ENCODE results near the gene RSPH10B.
"Not testable (repeated sequence)": the region's sequence is repeated elsewhere in the genome, so short reads cannot be mapped to it uniquely, and the experiment has no call there.

RSPH10B gene

GRCh38 chr7:6007386-6007785 lies 36.9 kb upstream of the RSPH10B start:
- peaks cover 8% of the 10 kb centered on the region for H3K4me1 ChIP-seq (ENCODE audit: low read length)
- H4K20me1 ChIP-seq (ENCODE audit: insufficient read depth, low read length): no peaks in the 10 kb centered on the region
- H3K79me2 ChIP-seq (ENCODE audit: low read length): peaks cover 50% of the 10 kb centered on the region
- no peak overlapping the region for H3K9ac ChIP-seq (ENCODE audit: low read length)
- H3K27ac ChIP-seq (ENCODE audit: low read length): no peak overlapping the region
- H3K27me3 ChIP-seq (ENCODE audit: low read depth, low read length): no peaks in the 10 kb centered on the region
- H3K4me2 ChIP-seq (ENCODE audit: low read length): peak overlapping the region; percentile 69
- TF ChIP-seq EZH2phosphoT487 (IDR thresholded peaks at IDR 0.05; ENCODE audit: low read depth): no peak
- TF ChIP-seq CTCF (IDR thresholded peaks at IDR 0.05; ENCODE audit: low read depth, low read length): no peak
- H3K9me3 ChIP-seq (ENCODE audit: insufficient read depth, low read length): no peaks in the 10 kb centered on the region
- no peaks in the 10 kb centered on the region for H3K36me3 ChIP-seq (replicated peaks; ENCODE audit: low read depth, low read length)
- H3K4me3 ChIP-seq (ENCODE audit: low read length): peak overlapping the region; percentile 98
- no peak overlapping the region for H2AFZ ChIP-seq (ENCODE audit: low read depth, low read length)

GRCh38 chr7:5997210-5997808 lies 26.8 kb upstream of the RSPH10B start:
- Histone ChIP-seq H3K9ac (ENCODE audit: low read length) (no peak overlapping the region), H3K27ac (ENCODE audit: low read length) (no peak overlapping the region), H3K36me3 (replicated peaks; ENCODE audit: low read depth, low read length) (peaks cover 10% of the 10 kb centered on the region), H3K4me3 (ENCODE audit: low read length) (no peak overlapping the region), H2AFZ (ENCODE audit: low read depth, low read length) (no peak overlapping the region), H3K4me2 (ENCODE audit: low read length) (no peak overlapping the region), H3K9me3 (ENCODE audit: insufficient read depth, low read length) (no peaks in the 10 kb centered on the region), H3K79me2 (ENCODE audit: low read length) (no peaks in the 10 kb centered on the region), H4K20me1 (ENCODE audit: insufficient read depth, low read length) (no peaks in the 10 kb centered on the region), H3K27me3 (ENCODE audit: low read depth, low read length) (no peaks in the 10 kb centered on the region), H3K4me1 (ENCODE audit: low read length) (no peaks in the 10 kb centered on the region)
- TF ChIP-seq CTCF (IDR thresholded peaks at IDR 0.05; ENCODE audit: low read depth, low read length) (peak; percentile 43), EZH2phosphoT487 (IDR thresholded peaks at IDR 0.05; ENCODE audit: low read depth) (no peak)

- not testable (repeated sequence) for H4K20me1 ChIP-seq (ENCODE audit: insufficient read depth, low read length); H3K9me3 ChIP-seq (ENCODE audit: insufficient read depth, low read length); H2AFZ ChIP-seq (ENCODE audit: low read depth, low read length); H3K27ac ChIP-seq (ENCODE audit: low read length); H3K4me3 ChIP-seq (ENCODE audit: low read length); H3K4me1 ChIP-seq (ENCODE audit: low read length); H3K79me2 ChIP-seq (ENCODE audit: low read length); H3K27me3 ChIP-seq (ENCODE audit: low read depth, low read length); H3K9ac ChIP-seq (ENCODE audit: low read length); H3K36me3 ChIP-seq (replicated peaks; ENCODE audit: low read depth, low read length); H3K4me2 ChIP-seq (ENCODE audit: low read length)
Measured at GRCh38 chr7:5987061-5987460, 16.6 kb upstream of the RSPH10B start.

- H3K4me1 ChIP-seq (ENCODE audit: low read length); H3K9me3 ChIP-seq (ENCODE audit: insufficient read depth, low read length); H3K27me3 ChIP-seq (ENCODE audit: low read depth, low read length): not testable (repeated sequence)
Measured at GRCh38 chr7:5979680-5980314, 9.3 kb upstream of the RSPH10B start.

GRCh38 chr7:5973580-5973979 lies 3.1 kb upstream of the RSPH10B start:
- not testable (repeated sequence) for H3K9ac ChIP-seq (ENCODE audit: low read length); H3K27me3 ChIP-seq (ENCODE audit: low read depth, low read length); H4K20me1 ChIP-seq (ENCODE audit: insufficient read depth, low read length); H3K79me2 ChIP-seq (ENCODE audit: low read length); H2AFZ ChIP-seq (ENCODE audit: low read depth, low read length); H3K4me3 ChIP-seq (ENCODE audit: low read length); H3K9me3 ChIP-seq (ENCODE audit: insufficient read depth, low read length); H3K27ac ChIP-seq (ENCODE audit: low read length); H3K36me3 ChIP-seq (replicated peaks; ENCODE audit: low read depth, low read length); H3K4me2 ChIP-seq (ENCODE audit: low read length); H3K4me1 ChIP-seq (ENCODE audit: low read length)

More at GRCh38 chr7:5979680-5980314, 9.3 kb upstream of the RSPH10B start:
- H2AFZ ChIP-seq (ENCODE audit: low read depth, low read length); H3K27ac ChIP-seq (ENCODE audit: low read length); H3K9ac ChIP-seq (ENCODE audit: low read length); H4K20me1 ChIP-seq (ENCODE audit: insufficient read depth, low read length); H3K4me3 ChIP-seq (ENCODE audit: low read length); H3K36me3 ChIP-seq (replicated peaks; ENCODE audit: low read depth, low read length); H3K79me2 ChIP-seq (ENCODE audit: low read length); H3K4me2 ChIP-seq (ENCODE audit: low read length): not testable (repeated sequence)

- H3K27me3 ChIP-seq (ENCODE audit: low read depth, low read length); H3K79me2 ChIP-seq (ENCODE audit: low read length); H3K27ac ChIP-seq (ENCODE audit: low read length); H4K20me1 ChIP-seq (ENCODE audit: insufficient read depth, low read length); H3K9ac ChIP-seq (ENCODE audit: low read length); H3K36me3 ChIP-seq (replicated peaks; ENCODE audit: low read depth, low read length); H3K4me2 ChIP-seq (ENCODE audit: low read length); H3K4me3 ChIP-seq (ENCODE audit: low read length); H3K9me3 ChIP-seq (ENCODE audit: insufficient read depth, low read length); H2AFZ ChIP-seq (ENCODE audit: low read depth, low read length); H3K4me1 ChIP-seq (ENCODE audit: low read length): not testable (repeated sequence)
Measured at GRCh38 chr7:5963810-5964209, 6.7 kb downstream of the RSPH10B start.

- not testable (repeated sequence) for H3K9me3 ChIP-seq (ENCODE audit: insufficient read depth, low read length); H3K36me3 ChIP-seq (replicated peaks; ENCODE audit: low read depth, low read length); H3K27ac ChIP-seq (ENCODE audit: low read length); H2AFZ ChIP-seq (ENCODE audit: low read depth, low read length); H3K4me2 ChIP-seq (ENCODE audit: low read length); H3K4me1 ChIP-seq (ENCODE audit: low read length); H3K79me2 ChIP-seq (ENCODE audit: low read length); H3K4me3 ChIP-seq (ENCODE audit: low read length); H3K9ac ChIP-seq (ENCODE audit: low read length); H3K27me3 ChIP-seq (ENCODE audit: low read depth, low read length); H4K20me1 ChIP-seq (ENCODE audit: insufficient read depth, low read length)
Measured at GRCh38 chr7:5963205-5963604, 7.3 kb downstream of the RSPH10B start.

GRCh38 chr7:5934945-5935450 lies 35.5 kb downstream of the RSPH10B start:
- not testable (repeated sequence) for H3K4me3 ChIP-seq (ENCODE audit: low read length); H3K9ac ChIP-seq (ENCODE audit: low read length); H2AFZ ChIP-seq (ENCODE audit: low read depth, low read length); H3K36me3 ChIP-seq (replicated peaks; ENCODE audit: low read depth, low read length); H3K9me3 ChIP-seq (ENCODE audit: insufficient read depth, low read length); H3K4me1 ChIP-seq (ENCODE audit: low read length); H3K4me2 ChIP-seq (ENCODE audit: low read length); H3K27ac ChIP-seq (ENCODE audit: low read length); H4K20me1 ChIP-seq (ENCODE audit: insufficient read depth, low read length); H3K79me2 ChIP-seq (ENCODE audit: low read length); H3K27me3 ChIP-seq (ENCODE audit: low read depth, low read length)

Measured in OCI-LY3 (cell line).